Chondrocyte (in vitro differentiated cells): ENCODE measurements around the gene DDX54. TPM values are rescaled to one million over a fixed set of nuclear protein-coding genes. Genes with fewer than 3 reads are reported as not detected.
A peak's percentile ranks its signal among the peaks of the same experiment; 100 is the strongest.

ENCODE experiments used
- DNase-seq: peaks from one replicate; pipeline ENCODE4 v3.0.0; 2021; ENCODE audit warnings: mixed read lengths, low spot score
- H3K27ac Mint-ChIP-seq: one replicate; pipeline ENCODE4 v1.8.0; 2021; ENCODE audit warnings: mild to moderate bottlenecking, moderate library complexity, mixed read lengths; ENCODE audit not compliant: unreplicated experiment
- H3K27me3 Mint-ChIP-seq: 2 replicates; pipeline ENCODE4 v1.8.0; 2021; ENCODE audit warnings: low read depth, mixed read lengths
- H3K36me3 Mint-ChIP-seq: 2 replicates; pipeline ENCODE4 v1.8.0; 2021; ENCODE audit warnings: low read depth, mixed read lengths
- H3K4me1 Mint-ChIP-seq: 2 replicates; pipeline ENCODE4 v1.8.0; 2021; ENCODE audit warnings: low read depth, mild to moderate bottlenecking, mixed read lengths
- H3K4me3 Mint-ChIP-seq: one replicate; pipeline ENCODE4 v1.8.0; 2021; ENCODE audit warnings: mild to moderate bottlenecking, moderate library complexity, mixed read lengths; ENCODE audit not compliant: unreplicated experiment
- H3K9me3 Mint-ChIP-seq: 2 replicates; pipeline ENCODE4 v1.8.0; 2021; ENCODE audit warnings: low read depth, mixed read lengths
- total RNA-seq: library from RNA; stranded (reverse); gene quantifications from 3 replicates; pipeline ENCODE4 v1.2.1, GENCODE V29; 2021
- TF ChIP-seq, protein P1 (sequence below): fragments of 200-600 bp; sonication (generic); IDR thresholded peaks from 2 replicates; pipeline ENCODE4 v1.5.0; 2021; ENCODE audit warnings: antibody characterized with exemption, mild to moderate bottlenecking, moderate library complexity

DDX54 gene
- total RNA-seq, 1 donor from 2014 or later, result 44.6 TPM

GRCh38 chr12:113181975-113182374, 3.3 kb downstream of the DDX54 start:
- Mint-ChIP-seq H3K9me3 (peaks cover 5% of the 10 kb centered on the region), H3K27ac (no peak overlapping the region), H3K4me1 (peaks cover 21% of the 10 kb centered on the region), H3K27me3 (no peaks in the 10 kb centered on the region), H3K4me3 (no peak overlapping the region), H3K36me3 (peaks cover 30% of the 10 kb centered on the region)
- TF ChIP-seq, protein P1, sequence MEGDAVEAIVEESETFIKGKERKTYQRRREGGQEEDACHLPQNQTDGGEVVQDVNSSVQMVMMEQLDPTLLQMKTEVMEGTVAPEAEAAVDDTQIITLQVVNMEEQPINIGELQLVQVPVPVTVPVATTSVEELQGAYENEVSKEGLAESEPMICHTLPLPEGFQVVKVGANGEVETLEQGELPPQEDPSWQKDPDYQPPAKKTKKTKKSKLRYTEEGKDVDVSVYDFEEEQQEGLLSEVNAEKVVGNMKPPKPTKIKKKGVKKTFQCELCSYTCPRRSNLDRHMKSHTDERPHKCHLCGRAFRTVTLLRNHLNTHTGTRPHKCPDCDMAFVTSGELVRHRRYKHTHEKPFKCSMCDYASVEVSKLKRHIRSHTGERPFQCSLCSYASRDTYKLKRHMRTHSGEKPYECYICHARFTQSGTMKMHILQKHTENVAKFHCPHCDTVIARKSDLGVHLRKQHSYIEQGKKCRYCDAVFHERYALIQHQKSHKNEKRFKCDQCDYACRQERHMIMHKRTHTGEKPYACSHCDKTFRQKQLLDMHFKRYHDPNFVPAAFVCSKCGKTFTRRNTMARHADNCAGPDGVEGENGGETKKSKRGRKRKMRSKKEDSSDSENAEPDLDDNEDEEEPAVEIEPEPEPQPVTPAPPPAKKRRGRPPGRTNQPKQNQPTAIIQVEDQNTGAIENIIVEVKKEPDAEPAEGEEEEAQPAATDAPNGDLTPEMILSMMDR, result no peak
- DNase-seq, result no peak

GRCh38 chr12:113180333-113180732, 4.9 kb downstream of the DDX54 start:
- H3K4me1 Mint-ChIP-seq, result peaks cover 10% of the 10 kb centered on the region
- H3K27me3 Mint-ChIP-seq, result no peaks in the 10 kb centered on the region
- H3K36me3 Mint-ChIP-seq, result peaks cover 35% of the 10 kb centered on the region
- DNase-seq, result no peak
- peaks cover 8% of the 10 kb centered on the region for H3K9me3 Mint-ChIP-seq
- no peak overlapping the region for H3K4me3 Mint-ChIP-seq
- H3K27ac Mint-ChIP-seq, result no peak overlapping the region
- TF ChIP-seq, protein P1, result no peak

DNA sequence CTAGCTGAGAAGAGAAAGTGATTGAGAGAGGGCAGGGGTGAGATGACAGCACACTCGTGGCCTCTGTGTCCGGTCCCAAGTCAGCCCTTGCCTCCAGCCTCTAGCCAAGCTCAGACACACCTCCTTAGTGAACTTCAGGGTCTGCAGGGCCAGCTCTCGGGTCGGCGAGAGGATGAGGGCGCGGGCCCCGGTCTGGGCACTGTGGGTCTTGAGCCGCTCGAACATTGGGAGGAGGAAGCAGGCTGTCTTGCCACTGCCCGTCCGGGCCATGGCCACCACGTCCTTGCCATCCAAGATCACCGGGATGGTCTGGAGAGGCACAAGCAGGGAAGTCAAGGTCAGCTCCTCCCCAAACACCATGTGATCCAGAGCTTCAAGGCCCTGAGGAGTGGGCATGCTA, 6.3 kb downstream of the DDX54 start:
- no peak for DNase-seq
- TF ChIP-seq, protein P1, result no peak
- H3K27me3 Mint-ChIP-seq, result no peaks in the 10 kb centered on the region
- H3K4me1 Mint-ChIP-seq, result peaks cover 5% of the 10 kb centered on the region
- no peak overlapping the region for H3K27ac Mint-ChIP-seq
- H3K36me3 Mint-ChIP-seq, result peaks cover 40% of the 10 kb centered on the region
- peaks cover 8% of the 10 kb centered on the region for H3K9me3 Mint-ChIP-seq
- H3K4me3 Mint-ChIP-seq, result no peak overlapping the region

GRCh38 chr12:113174461-113175384, 10.6 kb downstream of the DDX54 start:
- no peaks in the 10 kb centered on the region for H3K4me1 Mint-ChIP-seq
- H3K27me3 Mint-ChIP-seq, result no peaks in the 10 kb centered on the region
- H3K9me3 Mint-ChIP-seq, result peaks cover 8% of the 10 kb centered on the region
- DNase-seq, result no peak
- H3K27ac Mint-ChIP-seq, result peak overlapping the region; percentile 29
- peaks cover 56% of the 10 kb centered on the region for H3K36me3 Mint-ChIP-seq
- TF ChIP-seq, protein P1, result peak; percentile 96
- no peak overlapping the region for H3K4me3 Mint-ChIP-seq

- Mint-ChIP-seq H3K4me1 (no peaks in the 10 kb centered on the region), H3K4me3 (no peak overlapping the region), H3K27ac (no peak overlapping the region), H3K27me3 (no peaks in the 10 kb centered on the region), H3K9me3 (peaks cover 8% of the 10 kb centered on the region), H3K36me3 (peaks cover 51% of the 10 kb centered on the region)
- TF ChIP-seq, protein P1, result no peak
- DNase-seq, result no peak
These were observed 12.1 kb downstream of the DDX54 start for GRCh38 chr12:113173081-113173698.
